Astrocyte (in vitro differentiated cells and primary cell): ENCODE results near the gene PDGFA. TPM values are rescaled to one million over a fixed set of nuclear protein-coding genes. Genes with fewer than 3 reads are reported as not detected.

ENCODE experiments used
- DNase-seq: peaks from one replicate; pipeline ENCODE4 v3.0.0-alpha.2; 2010; ENCODE audit warnings: low read depth
- FAIRE-seq: peaks from 2 replicates; lab custom pipeline; 2011; peaks lifted over from hg19 to GRCh38; lab: Jason Lieb, UNC
- H2AFZ ChIP-seq: 2 replicates; pipeline ENCODE4 v1.6.0; 2012; ENCODE audit warnings: low read depth, low read length, inconsistent platforms
- H3K27ac ChIP-seq: 2 replicates; pipeline ENCODE4 v1.5.1; 2011; ENCODE audit warnings: low read depth, low read length, inconsistent platforms
- H3K27me3 ChIP-seq: 2 replicates; pipeline ENCODE4 v1.6.0; 2011; ENCODE audit warnings: low read length, inconsistent platforms; ENCODE audit not compliant: insufficient read depth
- H3K36me3 ChIP-seq: 2 replicates; pipeline ENCODE4 v1.5.1; 2011; ENCODE audit warnings: low read length, inconsistent platforms; ENCODE audit not compliant: insufficient read depth
- H3K4me1 ChIP-seq: 2 replicates; pipeline ENCODE4 v1.5.1; 2011; ENCODE audit warnings: low read length, inconsistent platforms; ENCODE audit not compliant: insufficient read depth
- H3K4me2 ChIP-seq: 2 replicates; pipeline ENCODE4 v1.6.0; 2012; ENCODE audit warnings: low read length, inconsistent platforms
- H3K4me3 ChIP-seq: 2 replicates; pipeline ENCODE4 v1.5.1; 2011; ENCODE audit warnings: low read depth, mild to moderate bottlenecking, low read length, inconsistent platforms; ENCODE audit not compliant: insufficient read depth
- H3K79me2 ChIP-seq: 2 replicates; pipeline ENCODE4 v1.6.0; 2012; ENCODE audit warnings: mild to moderate bottlenecking, low read length, inconsistent platforms; ENCODE audit not compliant: insufficient read depth
- H3K9ac ChIP-seq: 2 replicates; pipeline ENCODE4 v1.6.0; 2012; ENCODE audit warnings: mild to moderate bottlenecking, low read length, inconsistent platforms
- H3K9me3 ChIP-seq: 2 replicates; pipeline ENCODE4 v1.5.1; 2012; ENCODE audit warnings: low read depth, mild to moderate bottlenecking, low read length, inconsistent platforms; ENCODE audit not compliant: insufficient read depth
- H4K20me1 ChIP-seq: 2 replicates; pipeline ENCODE4 v1.6.0; 2012; ENCODE audit warnings: low read length, inconsistent platforms; ENCODE audit not compliant: insufficient read depth
- H3K27ac Mint-ChIP-seq: one replicate; pipeline ENCODE4 v1.8.0; 2021; ENCODE audit warnings: mild to moderate bottlenecking, mixed read lengths; ENCODE audit not compliant: unreplicated experiment
- H3K27me3 Mint-ChIP-seq: one replicate; pipeline ENCODE4 v1.8.0; 2021; ENCODE audit warnings: low read depth, mixed read lengths; ENCODE audit not compliant: unreplicated experiment
- H3K36me3 Mint-ChIP-seq: one replicate; pipeline ENCODE4 v1.8.0; 2021; ENCODE audit warnings: low read depth, mixed read lengths; ENCODE audit not compliant: unreplicated experiment
- H3K4me1 Mint-ChIP-seq: one replicate; pipeline ENCODE4 v1.8.0; 2021; ENCODE audit warnings: low read depth, mixed read lengths; ENCODE audit not compliant: unreplicated experiment
- H3K4me3 Mint-ChIP-seq: one replicate; pipeline ENCODE4 v1.8.0; 2021; ENCODE audit warnings: mild to moderate bottlenecking, moderate library complexity, mixed read lengths; ENCODE audit not compliant: unreplicated experiment
- H3K9me3 Mint-ChIP-seq: one replicate; pipeline ENCODE4 v1.8.0; 2021; ENCODE audit warnings: mild to moderate bottlenecking, mixed read lengths; ENCODE audit not compliant: unreplicated experiment
- CTCF ChIP-seq: IDR thresholded peaks from 2 replicates; pipeline ENCODE4 v1.5.1; 2011; ENCODE audit warnings: low read depth, mild to moderate bottlenecking, inconsistent platforms, low read length, moderate library complexity; ENCODE audit not compliant: insufficient read depth
- EZH2 ChIP-seq: IDR thresholded peaks from 2 replicates; pipeline ENCODE4 v1.6.1; 2012; ENCODE audit warnings: mild to moderate bottlenecking, low read length, inconsistent platforms; ENCODE audit not compliant: insufficient read depth
- total RNA-seq: library from RNA; stranded (reverse); gene quantifications from 2 replicates; pipeline ENCODE4 v1.2.1, GENCODE V29; 2021

Gene PDGFA
- total RNA-seq, 1 donor from 2014 or later = 47.1 TPM

DNA sequence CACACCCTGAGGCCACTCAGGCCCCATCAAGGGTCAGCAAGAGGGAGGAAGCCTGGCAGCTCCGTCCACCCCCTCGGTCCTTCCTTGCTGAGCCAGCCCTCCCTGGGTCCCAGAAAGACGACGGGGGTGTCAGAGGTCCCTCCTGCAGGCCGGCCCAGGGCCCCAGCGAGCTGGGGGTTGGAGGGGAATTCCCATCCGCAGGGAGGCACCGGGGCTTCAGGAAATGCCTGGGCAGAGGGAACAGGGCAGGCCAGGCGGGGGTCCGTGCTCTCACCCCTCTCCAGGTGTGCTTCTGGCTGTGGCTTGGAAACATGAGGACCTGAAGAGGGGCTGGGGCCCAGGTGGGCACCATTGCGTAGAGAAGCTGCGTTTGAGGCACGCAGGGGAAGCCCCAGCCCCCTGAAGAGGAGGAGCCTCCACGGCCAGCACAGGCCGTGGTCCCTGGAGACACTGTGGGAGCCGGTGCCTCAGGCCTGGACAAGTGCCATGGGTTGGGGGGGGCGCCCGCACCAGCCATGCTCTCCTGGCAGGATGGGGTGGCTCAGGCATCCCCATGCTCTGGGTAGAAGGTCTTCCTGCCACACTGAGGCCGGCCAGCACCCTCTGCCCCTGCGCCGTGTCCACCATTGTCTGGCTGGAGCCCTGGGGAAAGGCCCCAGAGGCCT lies 66.7 kb downstream of the PDGFA start:
- DNase-seq (no peak), FAIRE-seq (no peak)
- H3K79me2 ChIP-seq = no peaks in the 10 kb centered on the region
- Mint-ChIP-seq H3K36me3 (no peaks in the 10 kb centered on the region), H3K9me3 (no peaks in the 10 kb centered on the region), H3K27me3 (peaks cover 26% of the 10 kb centered on the region), H3K4me3 (no peak overlapping the region), H3K4me1 (peaks cover 2% of the 10 kb centered on the region), H3K27ac (no peak overlapping the region)
- TF ChIP-seq CTCF (no peak), EZH2 (no peak)
- H3K27ac ChIP-seq = no peak overlapping the region
- no peaks in the 10 kb centered on the region for H3K9me3 ChIP-seq
- H3K27me3 ChIP-seq = peaks cover 8% of the 10 kb centered on the region
- H3K4me3 ChIP-seq = no peak overlapping the region
- no peak overlapping the region for H2AFZ ChIP-seq
- no peaks in the 10 kb centered on the region for H4K20me1 ChIP-seq
- peak overlapping the region; percentile 62 for H3K4me2 ChIP-seq
- H3K4me1 ChIP-seq = peaks cover 15% of the 10 kb centered on the region
- no peak overlapping the region for H3K9ac ChIP-seq
- no peaks in the 10 kb centered on the region for H3K36me3 ChIP-seq

GRCh38 chr7:452226-452751 lies 67.4 kb downstream of the PDGFA start:
- no peak for FAIRE-seq
- peaks cover 2% of the 10 kb centered on the region for H3K4me1 Mint-ChIP-seq
- Histone ChIP-seq H3K9me3 (no peaks in the 10 kb centered on the region), H3K27ac (no peak overlapping the region), H3K4me2 (peak overlapping the region; percentile 62), H2AFZ (no peak overlapping the region), H3K27me3 (peaks cover 8% of the 10 kb centered on the region), H3K79me2 (no peaks in the 10 kb centered on the region), H3K4me1 (peaks cover 15% of the 10 kb centered on the region), H3K9ac (peak overlapping the region; percentile 35), H3K36me3 (no peaks in the 10 kb centered on the region), H3K4me3 (no peak overlapping the region), H4K20me1 (no peaks in the 10 kb centered on the region)
- no peak for TF ChIP-seq EZH2
- TF ChIP-seq CTCF = no peak
- H3K36me3 Mint-ChIP-seq = no peaks in the 10 kb centered on the region
- peaks cover 26% of the 10 kb centered on the region for H3K27me3 Mint-ChIP-seq
- no peaks in the 10 kb centered on the region for H3K9me3 Mint-ChIP-seq
- DNase-seq = peak; percentile 54
- no peak overlapping the region for H3K27ac Mint-ChIP-seq
- H3K4me3 Mint-ChIP-seq = no peak overlapping the region
